G401 (cell line): ENCODE results near the gene RCSD1. TPM values are rescaled to one million over a fixed set of nuclear protein-coding genes. Genes with fewer than 3 reads are reported as not detected.
A peak's percentile ranks its signal among the peaks of the same experiment; 100 is the strongest.

Source experiments
- DNase-seq: peaks from one replicate; pipeline ENCODE4 v3.0.0-alpha.2; 2015; ENCODE audit warnings: low spot score
- in situ Hi-C: cut with HindIII; loops from 2 replicates; pipeline ENCODE4 v1.10.0; 2016; ENCODE audit warnings: low sequenced_read_pairs, mixed read lengths
- total RNA-seq: library from RNA; depleted of rRNA; stranded (reverse); fragments of >200 nt; shearing (Covaris generic); gene quantifications from 2 replicates; pipeline ENCODE4 v1.2.3, GENCODE V29; 2014

The RCSD1 gene
- total RNA-seq, 1 experiment from 2014 or later: not detected

GRCh38 chr1:167679714-167680113 is 49.7 kb downstream of the RCSD1 start:
- DNase-seq: no peak
- in situ Hi-C loops: no loop called here

GRCh38 chr1:167681024-167681423 is 51.0 kb downstream of the RCSD1 start:
- DNase-seq: no peak
- in situ Hi-C loops: no loop called here

- in situ Hi-C loops: no loop called here
- DNase-seq: no peak
Measured at GRCh38 chr1:167681451-167682098, 51.5 kb downstream of the RCSD1 start.

- in situ Hi-C loops: no loop called here
- DNase-seq: no peak
Measured at GRCh38 chr1:167683226-167683625, 53.2 kb downstream of the RCSD1 start.

- in situ Hi-C loops: no loop called here
- peak; percentile 90 for DNase-seq
Measured at GRCh38 chr1:167683641-167684502, 53.8 kb downstream of the RCSD1 start.

- in situ Hi-C loops: no loop called here
- peak; percentile 60 for DNase-seq
Measured at GRCh38 chr1:167685844-167686243, 55.8 kb downstream of the RCSD1 start.

- in situ Hi-C loops: no loop called here
Measured at GRCh38 chr1:167687919-167688519, 58.0 kb downstream of the RCSD1 start.

GRCh38 chr1:167689567-167689920 is 59.5 kb downstream of the RCSD1 start:
- DNase-seq: no peak
- in situ Hi-C loops: no loop called here

More at GRCh38 chr1:167687919-167688519, 58.0 kb downstream of the RCSD1 start:
- DNase-seq: peak; percentile 90

- in situ Hi-C loops: no loop called here
- DNase-seq: no peak
Measured at GRCh38 chr1:167690053-167690452, 60.0 kb downstream of the RCSD1 start.

GRCh38 chr1:167693425-167694045 is 63.5 kb downstream of the RCSD1 start:
- no peak for DNase-seq
- in situ Hi-C loops: no loop called here

GRCh38 chr1:167694691-167695090 is 64.7 kb downstream of the RCSD1 start:
- in situ Hi-C loops: no loop called here
- no peak for DNase-seq

GRCh38 chr1:167695147-167695546 is 65.1 kb downstream of the RCSD1 start:
- no peak for DNase-seq
- in situ Hi-C loops: no loop called here

GRCh38 chr1:167695756-167696561 is 65.9 kb downstream of the RCSD1 start:
- in situ Hi-C loops: no loop called here
- no peak for DNase-seq

GRCh38 chr1:167697667-167698141 is 67.7 kb downstream of the RCSD1 start:
- peak; percentile 44 for DNase-seq
- in situ Hi-C loops: no loop called here

- in situ Hi-C loops: no loop called here
- no peak for DNase-seq
Measured at GRCh38 chr1:167698313-167698712, 68.3 kb downstream of the RCSD1 start.

- DNase-seq: no peak
- in situ Hi-C loops: no loop called here
Measured at GRCh38 chr1:167701510-167701909, 71.5 kb downstream of the RCSD1 start.

- DNase-seq: no peak
- in situ Hi-C loops: no loop called here
Measured at GRCh38 chr1:167703557-167703956, 73.5 kb downstream of the RCSD1 start.

GRCh38 chr1:167704715-167705114 is 74.7 kb downstream of the RCSD1 start:
- in situ Hi-C loops: no loop called here
- DNase-seq: no peak

- in situ Hi-C loops: no loop called here
- DNase-seq: no peak
Measured at GRCh38 chr1:167705250-167705649, 75.2 kb downstream of the RCSD1 start.
